SU-DHL-6 (cell line): ENCODE measurements around the gene AJUBA.

Experiments
- H2AFZ ChIP-seq: fragments of 200-600 bp; sonication (generic); 2 replicates; pipeline ENCODE4 v1.6.1; 2014; ENCODE audit warnings: low read depth, mild to moderate bottlenecking, moderate library complexity, mixed read lengths, antibody characterized with exemption, low read length; ENCODE audit not compliant: severe bottlenecking
- H3F3A ChIP-seq: fragments of 200-600 bp; shearing (Covaris generic); 2 replicates; pipeline ENCODE4 v1.6.0; 2016; ENCODE audit warnings: antibody characterized with exemption, mild to moderate bottlenecking; ENCODE audit not compliant: insufficient read depth
- H3K27ac ChIP-seq: fragments of 200-600 bp; sonication (generic); 2 replicates; pipeline ENCODE4 v1.5.1; 2016; ENCODE audit warnings: low read depth, mild to moderate bottlenecking, low read length, moderate library complexity, mixed read lengths
- H3K27me3 ChIP-seq: fragments of 200-600 bp; sonication (generic), shearing (Covaris generic); 2 replicates; pipeline ENCODE4 v1.6.0; 2014; ENCODE audit warnings: mild to moderate bottlenecking, low read length
- H3K36me3 ChIP-seq: fragments of 200-600 bp; sonication (generic); 2 replicates; pipeline ENCODE4 v1.6.1; 2014; ENCODE audit warnings: mild to moderate bottlenecking, low read length, mixed read lengths
- H3K4me2 ChIP-seq: fragments of 300-600, 200-600 bp; shearing (Covaris generic), sonication (generic); 2 replicates; pipeline ENCODE4 v1.6.0; 2014; ENCODE audit warnings: low read length, low read depth, mild to moderate bottlenecking; ENCODE audit not compliant: poor library complexity, severe bottlenecking
- H3K4me3 ChIP-seq: fragments of 200-600 bp; sonication (generic); 2 replicates; pipeline ENCODE4 v1.5.1; 2014; ENCODE audit warnings: antibody characterized with exemption, low read length, mild to moderate bottlenecking, mixed read lengths; ENCODE audit not compliant: insufficient read depth, poor library complexity, severe bottlenecking
- H3K79me2 ChIP-seq: fragments of 200-600 bp; sonication (generic); 2 replicates; pipeline ENCODE4 v1.6.1; 2014; ENCODE audit warnings: mild to moderate bottlenecking, low read length, moderate library complexity; ENCODE audit not compliant: insufficient read depth
- H3K9ac ChIP-seq: fragments of 200-600 bp; sonication (generic); 2 replicates; pipeline ENCODE4 v1.7.0; 2014; ENCODE audit warnings: mild to moderate bottlenecking, low read length
- H3K9me2 ChIP-seq: fragments of 200-600 bp; sonication (generic); replicated peaks from 2 replicates; pipeline ENCODE4 v1.6.1; 2014; ENCODE audit warnings: low read length; ENCODE audit not compliant: insufficient read depth
- H3K9me3 ChIP-seq: fragments of 200-600 bp; sonication (generic); 2 replicates; pipeline ENCODE4 v1.6.1; 2014; ENCODE audit warnings: low read length, mixed read lengths; ENCODE audit not compliant: insufficient read depth
- H4K20me1 ChIP-seq: fragments of 200-600 bp; sonication (generic); 2 replicates; pipeline ENCODE4 v1.6.1; 2014; ENCODE audit warnings: low read depth, mild to moderate bottlenecking, antibody characterized with exemption, low read length, moderate library complexity, mixed read lengths
- CTCF ChIP-seq: fragments of 200-600 bp; sonication (generic); IDR thresholded peaks from one replicate; pipeline ENCODE4 v1.5.1; 2017; ENCODE audit warnings: antibody characterized with exemption, mild to moderate bottlenecking, low read length, moderate library complexity; ENCODE audit not compliant: insufficient read depth, poor library complexity, severe bottlenecking
- EZH2phosphoT487 ChIP-seq: fragments of 200-600 bp; sonication (generic), shearing (Covaris generic); conservative IDR thresholded peaks from 2 replicates; pipeline ENCODE4 v1.6.1; 2018; ENCODE audit warnings: mild to moderate bottlenecking, antibody characterized with exemption, low read length, moderate library complexity, mixed read lengths

Gene AJUBA

GRCh38 chr14:22991852-22992251, 9.5 kb upstream of the AJUBA start:
- H3K79me2 ChIP-seq, result no peaks in the 10 kb centered on the region
- no peaks in the 10 kb centered on the region for H3K36me3 ChIP-seq
- H3F3A ChIP-seq, result no peaks in the 10 kb centered on the region
- H3K27ac ChIP-seq, result no peak overlapping the region
- no peaks in the 10 kb centered on the region for H3K27me3 ChIP-seq
- TF ChIP-seq CTCF (no peak), EZH2phosphoT487 (no peak)
- no peaks in the 10 kb centered on the region for H3K9me3 ChIP-seq
- no peak overlapping the region for H3K9ac ChIP-seq
- H3K9me2 ChIP-seq, result no peaks in the 10 kb centered on the region
- H3K4me2 ChIP-seq, result no peak overlapping the region
- no peak overlapping the region for H2AFZ ChIP-seq
- no peaks in the 10 kb centered on the region for H4K20me1 ChIP-seq
- no peak overlapping the region for H3K4me3 ChIP-seq

- H3K79me2 ChIP-seq, result no peaks in the 10 kb centered on the region
- H3K27ac ChIP-seq, result no peak overlapping the region
- no peak overlapping the region for H2AFZ ChIP-seq
- no peak for TF ChIP-seq CTCF
- no peak for TF ChIP-seq EZH2phosphoT487
- no peaks in the 10 kb centered on the region for H3F3A ChIP-seq
- no peaks in the 10 kb centered on the region for H3K27me3 ChIP-seq
- H3K9me2 ChIP-seq, result no peaks in the 10 kb centered on the region
- no peaks in the 10 kb centered on the region for H4K20me1 ChIP-seq
- no peaks in the 10 kb centered on the region for H3K9me3 ChIP-seq
- no peak overlapping the region for H3K9ac ChIP-seq
- no peak overlapping the region for H3K4me2 ChIP-seq
- H3K4me3 ChIP-seq, result no peak overlapping the region
- H3K36me3 ChIP-seq, result no peaks in the 10 kb centered on the region
Observed at GRCh38 chr14:22987291-22987690, 4.9 kb upstream of the AJUBA start.

GRCh38 chr14:22986508-22987054, 4.2 kb upstream of the AJUBA start:
- Histone ChIP-seq H4K20me1 (no peaks in the 10 kb centered on the region), H3K4me2 (no peak overlapping the region), H3K36me3 (no peaks in the 10 kb centered on the region), H3K79me2 (no peaks in the 10 kb centered on the region), H3F3A (no peaks in the 10 kb centered on the region), H3K27ac (no peak overlapping the region), H2AFZ (no peak overlapping the region), H3K9me3 (no peaks in the 10 kb centered on the region), H3K9me2 (no peaks in the 10 kb centered on the region), H3K27me3 (no peaks in the 10 kb centered on the region), H3K4me3 (no peak overlapping the region), H3K9ac (no peak overlapping the region)
- TF ChIP-seq CTCF (peak; percentile 95), EZH2phosphoT487 (no peak)
